CD14-positive monocyte (primary cell): Measurements from ENCODE around the gene RFX6. TPM values are rescaled to one million over a fixed set of nuclear protein-coding genes. Genes with fewer than 3 reads are reported as not detected.

Source experiments
- DNase-seq, 3 donors: peaks; one replicate each; pipeline ENCODE4 v3.0.0-alpha.2; 2011 to 2022
- H2AFZ ChIP-seq: 2 replicates; pipeline ENCODE4 v1.6.0; 2012; ENCODE audit warnings: mild to moderate bottlenecking, low read depth, low read length, inconsistent platforms; ENCODE audit not compliant: insufficient read depth, poor library complexity, severe bottlenecking
- H3K27ac ChIP-seq, 2 donors: 1 replicate in 1 of 2; 2 replicates in 1 of 2; pipeline ENCODE4 v1.5.1; 2012 to 2013; ENCODE audit warnings: low read length in 2 of 2, control low read depth in 1 of 2, inconsistent platforms in 1 of 2, low read depth in 1 of 2, mild to moderate bottlenecking in 1 of 2
- H3K27me3 ChIP-seq, 2 donors: one replicate each; pipeline versions ENCODE4 v1.6.0 to v1.6.1; 2011 to 2013; ENCODE audit warnings: low read length in 2 of 2; ENCODE audit not compliant: control insufficient read depth in 2 of 2, insufficient read depth in 2 of 2
- H3K36me3 ChIP-seq, 2 donors: replicated peaks in 1 of 2; 1 replicate in 1 of 2; 2 replicates in 1 of 2; pipeline versions ENCODE4 v1.5.1 to v1.6.1; 2012 to 2013; ENCODE audit warnings: low read length in 2 of 2, control low read depth in 1 of 2, inconsistent platforms in 1 of 2, mild to moderate bottlenecking in 1 of 2; ENCODE audit not compliant: insufficient read depth in 2 of 2, control insufficient read depth in 1 of 2
- H3K4me1 ChIP-seq, 2 donors: 1 replicate in 1 of 2; 2 replicates in 1 of 2; pipeline versions ENCODE4 v1.5.1 to v1.6.1; 2012 to 2013; ENCODE audit warnings: low read length in 2 of 2, control low read depth in 1 of 2, inconsistent platforms in 1 of 2, mild to moderate bottlenecking in 1 of 2, moderate library complexity in 1 of 2; ENCODE audit not compliant: insufficient read depth in 2 of 2, control insufficient read depth in 1 of 2
- H3K4me2 ChIP-seq: replicated peaks from 2 replicates; pipeline ENCODE3; 2012; ENCODE audit warnings: low read length, moderate library complexity, mild to moderate bottlenecking; ENCODE audit not compliant: poor library complexity, severe bottlenecking; ENCODE audit errors: extremely low read depth
- H3K4me3 ChIP-seq, 3 experiments: fragments of 200-600 bp in 1 of 3; sonication (generic) in 1 of 3; replicated peaks in 1 of 3; 1 replicate in 2 of 3; 2 replicates in 1 of 3; pipeline ENCODE4 v1.5.1; 2011 to 2013; ENCODE audit warnings: low read length in 3 of 3, mild to moderate bottlenecking in 3 of 3, control low read depth in 2 of 3, low read depth in 2 of 3, inconsistent platforms in 1 of 3, moderate library complexity in 1 of 3
- H3K79me2 ChIP-seq: 2 replicates; pipeline ENCODE4 v1.6.0; 2012; ENCODE audit warnings: mild to moderate bottlenecking, control low read depth, inconsistent platforms, low read length, moderate library complexity; ENCODE audit not compliant: insufficient read depth
- H3K9ac ChIP-seq: 2 replicates; pipeline ENCODE4 v1.6.0; 2017; ENCODE audit warnings: low read length, mild to moderate bottlenecking; ENCODE audit not compliant: insufficient read depth, poor library complexity, severe bottlenecking
- H3K9me3 ChIP-seq, 2 donors: replicated peaks in 1 of 2; 1 replicate in 1 of 2; 2 replicates in 1 of 2; pipeline versions ENCODE4 v1.5.1 to v1.6.1; 2012 to 2013; ENCODE audit warnings: low read length in 2 of 2, control low read depth in 1 of 2; ENCODE audit not compliant: control insufficient read depth in 1 of 2, insufficient read depth in 1 of 2
- H4K20me1 ChIP-seq: 2 replicates; pipeline ENCODE4 v1.6.0; 2012; ENCODE audit warnings: mild to moderate bottlenecking, low read length, control low read depth, moderate library complexity; ENCODE audit not compliant: insufficient read depth
- H3K27ac Mint-ChIP-seq, 7 donors: one replicate each; pipeline ENCODE4 v1.8.0; 2020; ENCODE audit warnings: mild to moderate bottlenecking in 7 of 7, mixed read lengths in 7 of 7, moderate library complexity in 6 of 7, inconsistent platforms in 2 of 7
- H3K27me3 Mint-ChIP-seq, 3 donors: one replicate each; pipeline ENCODE4 v1.8.0; 2021 to 2022; ENCODE audit warnings: low read depth in 3 of 3, mild to moderate bottlenecking in 3 of 3, mixed read lengths in 3 of 3, moderate library complexity in 3 of 3, inconsistent platforms in 1 of 3
- H3K36me3 Mint-ChIP-seq, 2 donors: one replicate each; pipeline ENCODE4 v1.8.0; 2020; ENCODE audit warnings: mixed read lengths in 2 of 2, inconsistent platforms in 1 of 2, mild to moderate bottlenecking in 1 of 2
- H3K4me1 Mint-ChIP-seq: one replicate; pipeline ENCODE4 v1.8.0; 2020; ENCODE audit warnings: mild to moderate bottlenecking, mixed read lengths
- H3K4me3 Mint-ChIP-seq, 2 donors: one replicate each; pipeline ENCODE4 v1.8.0; 2020; ENCODE audit warnings: mild to moderate bottlenecking in 2 of 2, mixed read lengths in 2 of 2, moderate library complexity in 1 of 2
- H3K9me3 Mint-ChIP-seq, 7 donors: one replicate each; pipeline ENCODE4 v1.8.0; 2020 to 2022; ENCODE audit warnings: mixed read lengths in 7 of 7, mild to moderate bottlenecking in 6 of 7, moderate library complexity in 6 of 7, inconsistent platforms in 2 of 7
- CTCF ChIP-seq: fragments of 200-600 bp; IDR thresholded peaks from one replicate; pipeline ENCODE4 v1.8.0; 2022; ENCODE audit warnings: antibody characterized with exemption, mild to moderate bottlenecking
- WGBS: methylation state at CpG from one replicate; pipeline ENCODE4 v1.1.5; 2013; ENCODE audit warnings: missing lambda C conversion rate; ENCODE audit not compliant: insufficient coverage; 5-methylcytosine and 5-hydroxymethylcytosine counted together
- intact Hi-C, 2 donors: fragments of 100-400 bp; cut with micrococcal nuclease; formaldehyde crosslinking; loops; one replicate each; pipeline versions ENCODE4 v1.15.0 to v1.15.1; 2023
- polyA plus RNA-seq, 3 donors: library from polyadenylated mRNA; depleted of rRNA in 1 of 3; unstranded in 2 of 3; stranded (reverse) in 1 of 3; fragments of 300-500 nt in 2 of 3; fragments of >200 nt in 1 of 3; fragmentation: Illumina TruSeq in 2 of 3; gene quantifications; 1 replicate in 2 of 3; 2 replicates in 1 of 3; pipeline ENCODE4 v1.2.3, GENCODE V29; 2012 to 2021

RFX6 gene
- polyA plus RNA-seq, 3 donors = not detected

GRCh38 chr6:116924245-116924644, 47.2 kb downstream of the RFX6 start:
- H3K4me2 ChIP-seq = no peak overlapping the region
- H3K4me3 ChIP-seq = no peak overlapping the region
- H4K20me1 ChIP-seq = no peaks in the 10 kb centered on the region
- no peaks in the 10 kb centered on the region for H3K4me1 Mint-ChIP-seq
- H3K36me3 Mint-ChIP-seq = no peaks in the 10 kb centered on the region
- H2AFZ ChIP-seq = no peak overlapping the region
- TF ChIP-seq CTCF = no peak
- H3K4me3 Mint-ChIP-seq = no peak overlapping the region
- intact Hi-C loops = no loop called here
- no peaks in the 10 kb centered on the region for H3K9me3 ChIP-seq
- peaks cover 0 to 2% (median 0%) of the 10 kb centered on the region in 7 donors for H3K9me3 Mint-ChIP-seq
- H3K4me1 ChIP-seq = no peaks in the 10 kb centered on the region
- H3K27ac ChIP-seq = no peak overlapping the region
- H3K36me3 ChIP-seq = no peaks in the 10 kb centered on the region
- H3K27ac Mint-ChIP-seq = no peak overlapping the region
- H3K9ac ChIP-seq = no peak overlapping the region
- no peaks in the 10 kb centered on the region for H3K79me2 ChIP-seq
- DNase-seq = no peak
- H3K27me3 ChIP-seq = no peaks in the 10 kb centered on the region
- WGBS = 85% methylated on average over 2 of the region's 2 CpGs
- H3K27me3 Mint-ChIP-seq = peaks cover 0 to 2% (median 0%) of the 10 kb centered on the region in 3 donors

GRCh38 chr6:116925088-116925794, 48.2 kb downstream of the RFX6 start:
- H3K4me3 ChIP-seq = no peak overlapping the region
- Mint-ChIP-seq H3K4me3 (no peak overlapping the region), H3K4me1 (no peaks in the 10 kb centered on the region), H3K27ac (no peak overlapping the region), H3K27me3 (peaks cover 0 to 2% (median 0%) of the 10 kb centered on the region in 3 donors), H3K36me3 (no peaks in the 10 kb centered on the region), H3K9me3 (peaks cover 0 to 2% (median 0%) of the 10 kb centered on the region in 7 donors)
- H3K4me2 ChIP-seq = no peak overlapping the region
- H2AFZ ChIP-seq = no peak overlapping the region
- no peak overlapping the region for H3K9ac ChIP-seq
- H4K20me1 ChIP-seq = no peaks in the 10 kb centered on the region
- intact Hi-C loops = no loop called here
- H3K9me3 ChIP-seq = no peaks in the 10 kb centered on the region
- 80% methylated on average over 6 of the region's 10 CpGs for WGBS
- H3K27me3 ChIP-seq = no peaks in the 10 kb centered on the region
- no peak overlapping the region for H3K27ac ChIP-seq
- DNase-seq = no peak
- TF ChIP-seq CTCF = no peak
- H3K36me3 ChIP-seq = no peaks in the 10 kb centered on the region
- H3K79me2 ChIP-seq = no peaks in the 10 kb centered on the region
- H3K4me1 ChIP-seq = no peaks in the 10 kb centered on the region
